ENCODE data around the gene UFSP1.
"Not testable (repeated sequence)": the region's sequence is repeated elsewhere in the genome, so short reads cannot be mapped to it uniquely, and the experiment has no call there.

The UFSP1 gene

DNA sequence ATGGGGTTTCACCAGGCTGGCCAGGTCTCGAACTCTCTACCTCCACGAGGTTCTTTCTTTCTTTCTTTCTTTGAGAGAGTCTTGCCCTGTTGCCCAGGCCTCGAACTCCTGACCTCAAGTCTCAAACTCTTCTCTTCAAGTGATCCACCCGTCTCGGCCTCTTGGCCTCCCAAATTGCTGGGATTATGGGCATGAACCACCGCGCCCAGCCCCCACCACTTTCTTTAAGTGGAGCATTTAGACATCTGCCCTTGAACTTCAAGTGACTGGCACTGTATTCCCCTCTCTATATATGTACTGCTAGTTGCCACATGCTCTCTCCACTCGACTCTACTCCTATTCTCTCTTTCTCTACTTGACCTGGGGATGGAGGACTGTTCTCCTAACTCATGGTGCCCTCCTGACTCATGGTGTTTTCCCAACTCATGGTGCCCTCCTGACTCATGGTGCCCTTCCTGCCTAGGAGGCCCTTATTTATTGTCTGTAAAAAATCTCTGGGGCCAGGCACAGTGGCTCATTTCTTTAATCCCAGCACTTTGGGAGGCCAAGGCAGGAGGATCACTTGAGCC, 25.4 kb upstream of the UFSP1 start:
- Histone ChIP-seq H3K4me1 (ENCODE audit: insufficient read depth, low read length, severe bottlenecking) (no peaks in the 10 kb centered on the region), H4K20me1 (ENCODE audit: insufficient read depth, low read length) (no peaks in the 10 kb centered on the region), H3F3A (ENCODE audit: insufficient read depth, low read length) (no peaks in the 10 kb centered on the region), H3K9me2 (ENCODE audit: low read depth, low read length) (no peaks in the 10 kb centered on the region), H3K27me3 (ENCODE audit: insufficient read depth, low read length) (no peaks in the 10 kb centered on the region), H2AFZ (ENCODE audit: low read length) (no peak overlapping the region), H3K9ac (ENCODE audit: low read length) (no peak overlapping the region), H3K4me3 (ENCODE audit: low read depth, low read length, poor library complexity, severe bottlenecking) (no peak overlapping the region), H3K4me2 (ENCODE audit: low read length) (no peak overlapping the region), H3K36me3 (ENCODE audit: insufficient read depth, low read length) (no peaks in the 10 kb centered on the region), H3K9me3 (ENCODE audit: low read length) (no peaks in the 10 kb centered on the region), H3K79me2 (ENCODE audit: insufficient read depth, low read length) (no peaks in the 10 kb centered on the region), H3K27ac (ENCODE audit: low read depth, low read length, poor library complexity, severe bottlenecking) (no peak overlapping the region)
- no peak for TF ChIP-seq EZH2 (IDR thresholded peaks at IDR 0.05; ENCODE audit: borderline replicate concordance, low read length)
- TF ChIP-seq CTCF (IDR thresholded peaks at IDR 0.05; ENCODE audit: low read length), result no peak

DNA sequence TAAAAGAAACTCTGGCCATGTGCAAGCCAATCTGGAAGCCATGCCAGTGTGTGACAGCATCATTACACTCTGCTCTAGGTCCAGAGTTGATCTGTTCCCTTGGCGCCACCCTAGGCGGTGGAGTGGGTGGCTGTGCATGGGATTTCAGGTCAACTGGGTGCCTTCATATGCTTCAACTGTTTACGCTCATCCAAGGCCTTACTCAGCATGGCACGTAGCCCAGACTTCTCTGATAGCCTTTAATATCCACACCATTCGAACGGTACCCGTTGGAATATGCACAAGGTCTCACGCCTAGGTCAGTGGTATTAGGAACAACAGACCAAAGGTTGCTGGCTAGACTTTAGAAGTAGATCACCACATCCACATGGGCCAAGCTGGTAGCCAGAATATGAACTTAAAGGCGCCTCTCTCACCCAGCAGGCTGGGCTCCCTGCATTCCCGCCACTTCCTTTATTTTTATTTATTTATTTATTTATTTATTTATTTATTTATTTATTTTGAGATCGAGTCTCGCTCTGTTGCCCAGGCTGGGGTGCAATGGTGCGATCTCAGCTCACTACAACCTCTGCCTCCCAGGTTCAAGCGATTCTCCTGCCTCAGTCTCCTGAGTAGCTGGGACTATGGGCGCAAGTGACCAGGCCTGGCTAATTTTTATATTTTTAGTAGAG, 24.8 kb upstream of the UFSP1 start:
- no peak overlapping the region for H2AFZ ChIP-seq (ENCODE audit: low read length)

DNA sequence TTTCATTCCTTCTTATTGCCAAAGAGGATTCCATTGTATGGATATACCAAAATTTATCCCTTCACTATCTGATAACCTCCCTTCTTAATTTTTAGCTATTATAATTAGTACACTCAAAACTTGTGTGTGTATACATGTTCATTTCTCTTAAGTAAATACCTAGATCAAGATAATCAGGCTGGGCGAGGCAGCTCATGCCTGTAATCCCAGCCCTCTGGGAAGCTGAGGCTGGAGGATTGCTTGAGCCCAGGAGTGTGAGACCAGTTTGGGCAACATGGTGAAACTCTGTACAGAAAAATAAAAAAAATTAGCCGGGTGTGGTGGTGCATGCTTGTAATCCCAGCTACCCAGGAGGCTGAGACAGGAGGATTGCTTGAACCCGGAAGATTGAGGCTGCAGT, 22.0 kb upstream of the UFSP1 start:
- Histone ChIP-seq H3K36me3 (ENCODE audit: insufficient read depth, low read length) (no peaks in the 10 kb centered on the region), H2AFZ (ENCODE audit: low read length) (no peak overlapping the region), H3K27ac (ENCODE audit: low read depth, low read length, poor library complexity, severe bottlenecking) (no peak overlapping the region), H3K4me3 (ENCODE audit: low read depth, low read length, poor library complexity, severe bottlenecking) (no peak overlapping the region), H3K4me2 (ENCODE audit: low read length) (no peak overlapping the region), H3K4me1 (ENCODE audit: insufficient read depth, low read length, severe bottlenecking) (no peaks in the 10 kb centered on the region), H3K9ac (ENCODE audit: low read length) (no peak overlapping the region), H3K9me3 (ENCODE audit: low read length) (peaks cover 3% of the 10 kb centered on the region; the same call in 1 of the 2 replicates), H3F3A (ENCODE audit: insufficient read depth, low read length) (no peaks in the 10 kb centered on the region), H3K27me3 (ENCODE audit: insufficient read depth, low read length) (no peaks in the 10 kb centered on the region; the same call in 1 of the 2 replicates), H3K9me2 (ENCODE audit: low read depth, low read length) (no peaks in the 10 kb centered on the region), H4K20me1 (ENCODE audit: insufficient read depth, low read length) (no peaks in the 10 kb centered on the region), H3K79me2 (ENCODE audit: insufficient read depth, low read length) (no peaks in the 10 kb centered on the region)
- TF ChIP-seq CTCF (IDR thresholded peaks at IDR 0.05; ENCODE audit: low read length) (no peak), EZH2 (IDR thresholded peaks at IDR 0.05; ENCODE audit: borderline replicate concordance, low read length) (no peak)

More for the DNA sequence above, 24.8 kb upstream of the UFSP1 start:
- H3K79me2 ChIP-seq (ENCODE audit: insufficient read depth, low read length), result no peaks in the 10 kb centered on the region
- H3K36me3 ChIP-seq (ENCODE audit: insufficient read depth, low read length), result no peaks in the 10 kb centered on the region
- H4K20me1 ChIP-seq (ENCODE audit: insufficient read depth, low read length), result no peaks in the 10 kb centered on the region
- no peak overlapping the region for H3K27ac ChIP-seq (ENCODE audit: low read depth, low read length, poor library complexity, severe bottlenecking)
- no peak overlapping the region for H3K4me3 ChIP-seq (ENCODE audit: low read depth, low read length, poor library complexity, severe bottlenecking)
- H3K9me3 ChIP-seq (ENCODE audit: low read length), result no peaks in the 10 kb centered on the region
- no peak overlapping the region for H3K4me2 ChIP-seq (ENCODE audit: low read length)
- no peaks in the 10 kb centered on the region for H3F3A ChIP-seq (ENCODE audit: insufficient read depth, low read length)
- no peaks in the 10 kb centered on the region for H3K9me2 ChIP-seq (ENCODE audit: low read depth, low read length)
- TF ChIP-seq CTCF (IDR thresholded peaks at IDR 0.05; ENCODE audit: low read length), result no peak
- no peak for TF ChIP-seq EZH2 (IDR thresholded peaks at IDR 0.05; ENCODE audit: borderline replicate concordance, low read length)
- H3K4me1 ChIP-seq (ENCODE audit: insufficient read depth, low read length, severe bottlenecking), result no peaks in the 10 kb centered on the region
- no peaks in the 10 kb centered on the region for H3K27me3 ChIP-seq (ENCODE audit: insufficient read depth, low read length)
- H3K9ac ChIP-seq (ENCODE audit: low read length), result no peak overlapping the region

DNA sequence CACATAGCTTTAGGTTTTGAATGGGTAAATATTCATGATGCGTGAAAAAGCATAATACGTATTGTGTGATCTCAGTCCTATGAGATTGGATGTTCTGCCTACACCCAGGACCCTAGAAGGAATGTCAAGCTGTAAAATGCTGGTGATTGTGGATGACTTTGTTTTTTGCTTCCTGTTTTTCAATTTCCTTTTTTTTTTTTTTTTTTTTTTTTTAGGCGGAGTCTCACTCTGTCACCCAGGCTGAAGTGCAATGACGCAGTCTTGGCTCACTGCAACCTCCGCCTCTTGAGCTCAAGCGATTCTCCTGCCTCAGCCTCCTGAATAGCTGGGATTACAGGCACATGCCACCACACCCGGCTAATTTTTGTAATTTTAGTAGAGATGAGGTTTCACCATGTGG, 20.9 kb upstream of the UFSP1 start:
- H3K4me3 ChIP-seq (ENCODE audit: low read depth, low read length, poor library complexity, severe bottlenecking); H3K9me3 ChIP-seq (ENCODE audit: low read length); H3K9me2 ChIP-seq (ENCODE audit: low read depth, low read length); H4K20me1 ChIP-seq (ENCODE audit: insufficient read depth, low read length); H3K4me2 ChIP-seq (ENCODE audit: low read length); H2AFZ ChIP-seq (ENCODE audit: low read length); H3K27me3 ChIP-seq (ENCODE audit: insufficient read depth, low read length); H3K36me3 ChIP-seq (ENCODE audit: insufficient read depth, low read length); H3F3A ChIP-seq (ENCODE audit: insufficient read depth, low read length); H3K9ac ChIP-seq (ENCODE audit: low read length); H3K79me2 ChIP-seq (ENCODE audit: insufficient read depth, low read length); H3K27ac ChIP-seq (ENCODE audit: low read depth, low read length, poor library complexity, severe bottlenecking); H3K4me1 ChIP-seq (ENCODE audit: insufficient read depth, low read length, severe bottlenecking): not testable (repeated sequence)

Data from OCI-LY1 (cell line).